T-helper 1 cell treated with Interleukin-12 subunit alpha and Interleukin-12 subunit beta and Interleukin-4 antibody, amounts not matched to agents 30 ng/mL and 1 ng/mL, for 36 hours (primary cell): Measurements from ENCODE around the gene ZNF606. TPM values are rescaled to one million over a fixed set of nuclear protein-coding genes. Genes with fewer than 3 reads are reported as not detected.

Experiments used
- intact Hi-C: fragments of 100-400 bp; cut with micrococcal nuclease; formaldehyde crosslinking; loops from one replicate; pipeline ENCODE4 v1.15.1; 2024
- total RNA-seq: library from RNA; stranded (reverse); gene quantifications from 2 replicates; pipeline ENCODE4 v1.2.3, GENCODE V29; 2022

Gene ZNF606
- total RNA-seq, 1 donor from 2014 or later = 11.5 TPM

DNA sequence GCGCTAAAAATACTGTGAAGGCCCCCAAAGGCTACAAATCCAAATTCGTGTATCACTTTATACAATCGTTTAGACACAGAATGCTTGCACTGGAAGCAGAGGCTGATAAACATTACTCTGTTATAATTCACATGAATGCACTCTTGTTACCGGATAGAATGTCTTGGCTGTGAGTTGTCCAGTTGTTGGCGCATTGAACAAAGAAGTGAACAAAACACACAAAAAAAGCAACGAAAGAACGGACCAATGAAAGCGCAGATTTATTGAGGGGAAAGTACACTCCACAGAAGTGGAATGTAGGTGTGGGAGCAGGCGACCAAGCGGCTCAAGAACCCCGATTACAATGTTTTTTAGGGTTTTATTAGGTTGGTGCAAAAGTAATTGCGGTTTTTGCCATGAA is 66.9 kb downstream of the ZNF606 start:
- intact Hi-C loops = no loop called here

DNA sequence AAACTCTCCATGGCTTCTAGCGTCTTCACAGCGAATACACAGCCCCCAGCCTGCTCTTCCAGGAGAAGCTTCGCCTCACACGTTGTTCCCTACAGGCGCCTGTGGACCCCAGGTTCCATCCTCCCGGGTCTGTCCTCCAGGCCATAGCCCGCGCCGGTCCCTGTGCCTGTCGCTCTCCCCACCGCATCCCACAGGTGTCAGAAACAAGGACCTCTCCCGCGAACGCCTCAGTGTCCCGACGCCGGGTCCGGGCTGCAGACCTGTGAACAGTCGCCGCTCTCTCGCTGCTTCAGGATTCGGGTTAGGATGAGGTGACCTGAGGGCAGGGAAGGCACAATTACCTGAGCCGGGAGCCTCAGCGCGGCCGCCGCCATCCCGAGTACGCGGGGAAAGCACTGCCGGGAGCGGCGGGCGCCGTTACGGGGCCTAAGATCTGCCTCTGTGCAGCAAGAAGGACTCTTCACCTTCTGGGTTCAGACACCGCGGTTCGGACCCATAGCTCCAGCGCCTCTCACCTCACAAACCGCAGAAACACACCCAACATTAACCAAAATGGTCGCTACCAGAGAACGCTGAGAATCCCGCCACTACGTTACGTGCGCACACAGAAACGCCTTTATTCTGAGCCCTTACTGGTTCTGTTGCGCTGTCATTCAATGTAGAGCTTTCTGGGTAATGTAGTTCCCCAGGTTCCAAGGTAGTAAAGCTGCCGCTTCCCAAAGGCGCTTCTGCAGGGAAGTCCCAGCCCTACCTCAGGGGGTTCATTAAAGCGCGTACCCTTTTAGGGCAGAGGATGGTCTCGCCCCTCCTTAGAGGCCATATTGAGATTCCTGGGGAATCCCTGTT is 67.6 kb downstream of the ZNF606 start, which contains the start of gene ZNF418:
TSS of gene ZNF418 (minus strand) at position 583 of the 846 bp plus-strand sequence. CDS start 1,580 bp downstream, outside the sequence.
- intact Hi-C loops = no loop called here

DNA sequence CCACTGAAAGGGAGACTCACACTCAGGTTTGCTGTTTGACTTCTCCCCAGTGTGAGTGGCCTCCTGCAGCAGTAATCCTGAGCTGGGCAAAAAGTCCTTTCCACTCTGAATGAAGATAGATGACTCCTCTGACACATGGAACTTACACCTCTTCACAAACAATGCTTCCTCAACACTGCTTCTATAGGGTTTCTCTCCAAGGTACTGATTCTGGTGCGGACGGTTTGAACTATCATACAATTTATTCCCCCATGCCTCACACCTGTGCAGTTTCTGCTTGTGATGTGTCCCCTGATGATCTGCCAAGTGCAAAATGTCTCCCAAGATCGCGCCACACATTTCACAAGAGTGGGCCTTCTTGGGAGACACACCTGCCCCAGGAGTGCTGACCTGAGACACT is 75.0 kb downstream of the ZNF606 start:
- intact Hi-C loops = no loop called here

Other genes starting within 250 kb of the ZNF606 start
- gene ZNF586, start 233.1 kb downstream of the ZNF606 start, total RNA-seq = 18.4 and 18.5 TPM in 2 replicates
- gene ZNF552, start 187.9 kb downstream of the ZNF606 start, total RNA-seq = 10.4 and 11.0 TPM in 2 replicates
- gene ZNF587B, start 172.5 kb downstream of the ZNF606 start, total RNA-seq = 17.7 and 22.2 TPM in 2 replicates
- 42.6 and 46.5 TPM in 2 replicates for gene ZNF587, start 153.0 kb downstream of the ZNF606 start, total RNA-seq
- gene ZNF814, start 113.8 kb downstream of the ZNF606 start, total RNA-seq = 12.5 and 12.9 TPM in 2 replicates
- 16.5 and 21.6 TPM in 2 replicates for gene ZNF417, start 86.2 kb downstream of the ZNF606 start, total RNA-seq
- 1.5 and 2.3 TPM in 2 replicates for gene ZNF418, start 67.4 kb downstream of the ZNF606 start, total RNA-seq
- gene ZNF256, start 55.1 kb downstream of the ZNF606 start, total RNA-seq = 4.0 and 5.4 TPM in 2 replicates
- 0.32 TPM in 1 of 2 replicates, not detected in the other for gene C19orf18, start 28.3 kb downstream of the ZNF606 start, total RNA-seq
- not detected in 2 replicates for gene ZSCAN1, start 31.2 kb upstream of the ZNF606 start, total RNA-seq
- 0.12 TPM in 1 of 2 replicates, not detected in the other for gene ZNF135, start 56.5 kb upstream of the ZNF606 start, total RNA-seq
- 4.3 and 5.0 TPM in 2 replicates for gene ZSCAN18, start 95.4 kb upstream of the ZNF606 start, total RNA-seq
- 2.7 and 2.8 TPM in 2 replicates for gene ZNF329, start 148.0 kb upstream of the ZNF606 start, total RNA-seq
- 20.7 and 21.0 TPM in 2 replicates for gene ZNF274, start 180.2 kb upstream of the ZNF606 start, total RNA-seq
- 41.6 and 42.0 TPM in 2 replicates for gene ZNF544, start 226.1 kb upstream of the ZNF606 start, total RNA-seq